K562 (cell line): ENCODE measurements around the gene KCND3. TPM values are rescaled to one million over a fixed set of nuclear protein-coding genes. Genes with fewer than 3 reads are reported as not detected.

Experiments
- CBX5 ChIP-seq: IDR thresholded peaks from 2 replicates; pipeline ENCODE4 v1.6.1; 2014; ENCODE audit warnings: low read depth, borderline replicate concordance
- ELF2 ChIP-seq: fragments of 250-450 bp; sonication (Bioruptor Pico); IDR thresholded peaks from 2 replicates; pipeline ENCODE4 v1.5.0; 2021; ENCODE audit warnings: mild to moderate bottlenecking
- TEAD4 ChIP-seq, 2 experiments: sonication (generic) in 1 of 2; formaldehyde crosslinking in 1 of 2; IDR thresholded peaks; 2 replicates each; pipeline versions ENCODE4 v1.6.1 to v1.8.0; 2012 to 2022; ENCODE audit warnings: borderline replicate concordance in 1 of 2, inconsistent platforms in 1 of 2, low read length in 1 of 2, mild to moderate bottlenecking in 1 of 2, missing genetic modification reagents in 1 of 2
- TFE3 ChIP-seq: fragments of 450-650 bp; formaldehyde crosslinking; IDR thresholded peaks from 2 replicates; pipeline ENCODE4 v1.4.0; 2020; ENCODE audit warnings: mild to moderate bottlenecking, mixed read lengths
- ZFP36 ChIP-seq: fragments of 150-350 bp; IDR thresholded peaks from 2 replicates; pipeline ENCODE4 v1.6.1; 2018; ENCODE audit warnings: low read length, low read depth; ENCODE audit not compliant: partially characterized antibody
- ZNF395 ChIP-seq: fragments of 200-800 bp; sonication (Bioruptor generic); IDR thresholded peaks from 2 replicates; pipeline ENCODE4 v1.6.1; 2017; ENCODE audit warnings: missing genetic modification characterization, missing compliant biosample characterization
- ZNF407 ChIP-seq: fragments of 450-650 bp; IDR thresholded peaks from 2 replicates; pipeline ENCODE4 v1.6.1; 2016; ENCODE audit warnings: low read depth
- ZNF589 ChIP-seq: fragments of 200-800 bp; sonication (Bioruptor generic); IDR thresholded peaks from 2 replicates; pipeline ENCODE4 v1.6.1; 2016; ENCODE audit warnings: low read depth, missing genetic modification characterization, missing compliant biosample characterization
- ZNF740 ChIP-seq, 3 experiments: fragments of 200-800 bp in 1 of 3; sonication (Bioruptor generic) in 1 of 3; sonication (generic) in 1 of 3; formaldehyde crosslinking in 1 of 3; IDR thresholded peaks; 2 replicates each; pipeline versions ENCODE4 v1.6.1 to v1.8.0; 2016 to 2022; ENCODE audit warnings: mild to moderate bottlenecking in 2 of 3, missing compliant biosample characterization in 2 of 3, missing genetic modification characterization in 2 of 3, missing genetic modification reagents in 1 of 3
- ZNF764 ChIP-seq: fragments of 250-450 bp; sonication (Bioruptor Pico); IDR thresholded peaks from 2 replicates; pipeline ENCODE4 v1.4.0; 2020; ENCODE audit warnings: low read depth, mild to moderate bottlenecking, moderate library complexity
- ZSCAN29 ChIP-seq: fragments of 450-650 bp; IDR thresholded peaks from 2 replicates; pipeline ENCODE4 v1.6.1; 2017
- ZSCAN32 ChIP-seq: fragments of 450-650 bp; formaldehyde crosslinking; IDR thresholded peaks from 2 replicates; pipeline ENCODE4 v1.4.0; 2020; ENCODE audit warnings: mild to moderate bottlenecking, moderate library complexity
- polyA plus RNA-seq, 8 experiments: library from polyadenylated mRNA; depleted of rRNA in 4 of 8; stranded (reverse) in 5 of 8; unstranded in 3 of 8; fragments of >200 nt; fragmentation: Nextera tagmentation in 2 of 8; fragmentation: Illumina TruSeq in 1 of 8; extraction: Ambion mirVana in 2 of 8; extraction: Trizol in 1 of 8; gene quantifications; 2 replicates each; pipeline versions ENCODE4 v1.2.1 to v1.2.3, GENCODE V29; 2011 to 2014; ENCODE audit warnings: inconsistent platforms in 1 of 8, missing spikeins in 1 of 8
- total RNA-seq, 7 experiments: library from RNA; depleted of rRNA in 6 of 7; stranded (reverse); fragments of >200 nt in 6 of 7; fragmentation: Illumina TruSeq in 2 of 7; extraction: Trizol in 2 of 7; gene quantifications; 2 replicates each; pipeline versions ENCODE4 v1.2.1 to v1.2.3, GENCODE V29; 2011 to 2021; ENCODE audit warnings: low replicate concordance in 1 of 7

The KCND3 gene
- total and polyA plus RNA-seq, 9 of the 15 experiments (the other 6 are each of a cell fraction or from before 2014, with no cell fraction given), result not detected

GRCh38 chr1:111747282-111747734 is 242.2 kb downstream of the KCND3 start (continued):
- 0 out of 2 replicates have a peak, but pooled peaks have one; percentile 52 for TF ChIP-seq ZNF740 (CRISPR knock-in tag; IDR thresholded peaks at IDR 0.05)
- TF ChIP-seq ZNF740 (tag; IDR thresholded peaks at IDR 0.05), result no peak
- no peak for TF ChIP-seq ZSCAN32
- TF ChIP-seq CBX5, result 0 out of 2 replicates have a peak, but pooled peaks have one; percentile 64
- TF ChIP-seq ZNF407, result no peak
- TF ChIP-seq ZNF764 (CRISPR knock-in tag), result no peak
- peak; percentile 65 for TF ChIP-seq TEAD4 (IDR thresholded peaks at IDR 0.05; ENCODE audit: low read length)
- TF ChIP-seq TEAD4 (CRISPR knock-in tag; IDR thresholded peaks at IDR 0.05; ENCODE audit: borderline replicate concordance), result no peak
- TF ChIP-seq TFE3, result no peak
- no peak for TF ChIP-seq ZNF589 (CRISPR knock-in tag)
- peak; percentile 50 for TF ChIP-seq ZFP36
- no peak for TF ChIP-seq ZNF395 (CRISPR knock-in tag)
- TF ChIP-seq ELF2 (CRISPR knock-in tag), result no peak
- no peak for TF ChIP-seq ZSCAN29
